Left kidney (tissue), 2 donors: ENCODE data around the gene SWAP70. TPM values are rescaled to one million over a fixed set of nuclear protein-coding genes. Genes with fewer than 3 reads are reported as not detected.
"Not testable (repeated sequence)": the region's sequence is repeated elsewhere in the genome, so short reads cannot be mapped to it uniquely, and the experiment has no call there.

Experiments
- DNase-seq: peaks from one replicate; pipeline ENCODE4 v3.0.0-alpha.2; 2013
- polyA plus RNA-seq: library from polyadenylated mRNA; unstranded; fragments of 120-200 nt; gene quantifications from one replicate; pipeline ENCODE4 v1.2.1, GENCODE V29; 2013; ENCODE audit not compliant: insufficient read length

The SWAP70 gene
- polyA plus RNA-seq, 1 donor: 25.9 TPM

DNA sequence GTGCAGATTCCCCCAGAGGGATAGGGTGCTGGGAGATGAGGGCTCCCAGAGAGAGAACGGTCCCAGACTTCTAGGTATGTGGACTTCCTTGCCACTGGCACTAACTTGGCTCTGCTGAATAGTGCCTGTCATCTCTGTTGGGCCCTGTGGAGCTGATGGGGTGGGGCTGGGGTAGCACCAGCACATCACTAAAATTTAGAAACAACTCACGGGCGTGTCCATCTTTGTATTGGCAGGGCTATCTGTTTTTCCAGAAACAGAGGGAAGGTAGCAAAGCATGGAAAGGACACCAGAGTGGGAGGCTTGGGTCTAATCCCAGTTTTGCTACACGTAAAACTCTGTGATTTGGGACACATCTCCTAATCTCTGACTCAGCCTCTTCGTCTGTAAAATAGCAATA, 25.8 kb downstream of the SWAP70 start:
- DNase-seq: no peak

DNA sequence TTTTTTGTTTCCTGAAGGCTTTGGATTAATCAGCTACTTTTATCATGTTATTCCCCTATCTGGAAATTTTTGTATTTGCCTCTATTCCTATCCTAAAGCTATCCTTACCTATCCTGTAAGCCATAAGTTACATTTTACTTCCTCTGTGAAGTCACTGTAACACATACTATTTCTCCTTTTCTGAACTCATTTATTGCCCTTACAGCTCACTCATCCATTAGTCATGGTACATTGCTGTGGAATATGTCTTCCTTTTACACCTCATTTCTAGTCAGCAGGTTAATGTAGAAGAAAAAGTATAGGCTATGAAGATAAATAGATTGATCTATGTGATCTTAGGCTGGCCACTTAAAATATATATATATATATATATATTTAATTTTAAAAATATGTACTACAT, 28.0 kb downstream of the SWAP70 start:
- no peak for DNase-seq

DNA sequence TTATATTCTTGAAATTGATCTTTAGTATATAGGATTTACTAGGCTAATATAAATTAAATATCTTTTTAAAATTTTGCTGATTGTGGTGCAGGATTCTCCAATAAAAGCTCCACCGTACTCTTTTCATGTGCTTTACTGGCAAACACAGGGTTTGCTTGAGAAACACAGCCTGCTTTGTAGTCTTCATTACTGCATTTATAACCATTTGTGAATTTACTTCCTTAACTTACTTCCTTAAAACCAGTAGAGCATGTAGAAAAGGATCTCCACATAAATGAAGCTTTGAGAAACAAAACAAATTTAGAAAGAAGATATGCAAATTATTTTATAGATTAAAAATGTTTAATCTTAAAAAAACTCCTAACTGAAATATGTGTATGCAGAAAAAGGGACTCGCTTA, 28.8 kb downstream of the SWAP70 start:
- no peak for DNase-seq

DNA sequence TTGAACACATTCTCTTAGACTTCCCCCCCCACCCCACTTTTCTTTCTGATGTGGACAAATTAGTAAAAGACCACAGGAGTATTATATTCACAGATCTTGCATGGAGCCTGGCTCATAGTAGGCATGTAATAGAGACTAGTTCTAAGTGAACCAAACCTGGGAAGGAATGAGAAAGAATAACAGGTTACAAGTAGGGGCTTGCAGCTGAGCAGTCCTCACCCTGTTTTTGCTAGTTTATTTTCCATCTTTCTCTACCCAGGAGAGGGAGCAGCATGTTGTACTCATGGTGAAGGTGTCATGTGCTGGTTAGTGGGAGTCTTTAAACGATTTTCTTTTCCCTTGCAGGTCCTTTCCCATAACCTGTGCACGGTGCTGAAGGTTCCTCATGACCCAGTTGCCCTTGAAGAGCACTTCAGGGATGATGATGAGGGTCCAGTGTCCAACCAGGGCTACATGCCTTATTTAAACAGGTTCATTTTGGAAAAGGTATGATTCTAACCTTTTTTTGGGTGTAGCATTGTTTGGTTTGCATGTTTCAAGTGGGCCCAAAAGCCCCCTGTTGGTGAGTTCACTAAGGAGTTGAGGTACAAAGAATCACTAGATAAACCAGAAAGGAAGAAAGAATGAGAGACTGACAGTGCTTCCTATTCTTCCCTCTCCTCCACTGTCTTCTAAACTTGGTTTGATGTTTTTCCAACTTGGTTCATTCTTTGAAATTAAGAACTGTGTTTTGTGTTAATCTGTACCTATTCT, 30.1 kb downstream of the SWAP70 start:
- no peak for DNase-seq

DNA sequence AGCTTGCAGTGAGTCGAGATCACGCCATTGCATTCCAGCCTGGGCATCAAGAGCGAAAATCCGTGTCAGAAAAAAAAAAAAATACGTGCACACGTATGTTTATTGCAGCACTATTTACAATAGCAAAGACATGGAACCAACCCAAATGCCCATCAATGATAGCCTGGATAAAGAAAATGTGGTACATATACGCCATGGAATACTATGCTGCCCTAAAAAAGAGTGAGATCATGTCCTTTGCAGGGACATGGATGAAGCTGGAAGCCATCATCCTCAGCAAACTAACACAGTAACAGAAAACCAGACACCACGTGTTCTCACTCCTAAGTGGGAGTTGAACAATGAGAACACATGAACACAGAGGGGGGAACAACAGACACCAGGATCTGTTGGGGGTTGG, 31.4 kb downstream of the SWAP70 start:
- not testable (repeated sequence) for DNase-seq

DNA sequence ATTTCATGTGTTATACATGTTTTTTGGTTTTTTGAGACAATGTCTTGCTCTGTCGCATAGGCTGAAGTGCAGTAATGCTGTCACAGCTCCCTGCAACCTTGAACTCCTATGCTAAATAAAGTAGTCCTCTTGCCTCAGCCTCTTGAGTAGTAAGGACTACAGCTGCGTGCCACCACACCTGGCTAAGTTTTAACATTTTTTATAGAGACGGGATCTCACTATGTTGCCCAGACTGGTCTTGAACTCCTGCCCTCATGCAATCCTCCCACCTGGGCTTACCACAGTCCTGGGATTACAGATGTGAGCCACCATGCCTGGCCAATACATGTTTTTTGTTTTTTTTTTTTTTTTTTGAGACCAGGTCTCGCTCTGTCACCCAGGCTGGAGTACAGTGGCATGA, 33.9 kb downstream of the SWAP70 start:
- no peak for DNase-seq

DNA sequence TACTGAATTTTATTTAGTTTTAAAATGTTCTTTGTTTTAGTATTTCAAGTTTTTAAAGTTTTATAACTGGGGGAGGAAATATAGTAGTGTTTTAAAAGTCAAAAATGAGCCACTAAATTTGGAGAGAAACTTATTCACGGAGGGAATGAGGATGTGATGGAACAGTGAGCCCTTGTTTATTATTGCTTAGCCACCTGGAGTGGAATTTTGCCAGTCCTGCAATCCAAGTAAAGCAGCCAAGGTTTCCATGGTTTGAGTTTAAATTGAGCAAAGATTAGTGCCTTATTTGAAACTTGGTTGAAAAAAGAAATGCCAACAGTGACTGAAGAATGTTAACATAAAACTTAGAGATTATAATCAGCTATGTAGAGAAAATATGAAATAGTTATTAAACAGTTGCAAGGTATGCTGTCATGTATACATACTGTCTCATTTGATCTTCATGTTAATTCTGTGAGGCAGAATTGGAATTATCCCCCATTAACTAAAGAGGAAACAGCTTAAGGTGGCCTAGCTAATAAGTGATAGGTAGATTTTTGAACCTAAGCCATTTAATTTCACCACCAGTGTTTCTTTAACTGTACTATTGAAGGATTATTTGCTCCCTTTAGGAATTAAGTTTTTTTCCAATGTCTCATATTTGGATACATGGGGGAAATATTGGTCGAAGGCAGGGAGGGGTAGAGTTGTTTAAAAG, 36.4 kb downstream of the SWAP70 start:
- DNase-seq: no peak

DNA sequence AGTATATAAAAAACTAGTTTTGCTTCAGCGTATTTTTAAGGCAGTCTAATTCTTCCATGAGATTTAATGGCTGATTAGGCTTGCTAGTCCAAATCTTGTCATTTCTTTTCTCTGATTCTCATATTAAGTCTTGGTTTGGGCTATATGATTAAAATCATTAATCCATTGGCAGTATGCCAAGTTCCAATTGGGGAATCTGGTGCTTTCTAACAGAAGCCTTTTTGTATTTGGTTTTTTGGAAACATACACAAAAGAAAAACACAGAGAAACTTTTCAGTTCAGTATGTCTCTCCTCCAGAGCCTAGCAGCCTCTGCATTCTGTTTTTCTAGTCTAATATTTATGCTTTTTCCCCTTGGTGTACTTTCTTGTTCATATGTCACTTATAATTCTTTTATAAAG, 37.9 kb downstream of the SWAP70 start:
- no peak for DNase-seq

DNA sequence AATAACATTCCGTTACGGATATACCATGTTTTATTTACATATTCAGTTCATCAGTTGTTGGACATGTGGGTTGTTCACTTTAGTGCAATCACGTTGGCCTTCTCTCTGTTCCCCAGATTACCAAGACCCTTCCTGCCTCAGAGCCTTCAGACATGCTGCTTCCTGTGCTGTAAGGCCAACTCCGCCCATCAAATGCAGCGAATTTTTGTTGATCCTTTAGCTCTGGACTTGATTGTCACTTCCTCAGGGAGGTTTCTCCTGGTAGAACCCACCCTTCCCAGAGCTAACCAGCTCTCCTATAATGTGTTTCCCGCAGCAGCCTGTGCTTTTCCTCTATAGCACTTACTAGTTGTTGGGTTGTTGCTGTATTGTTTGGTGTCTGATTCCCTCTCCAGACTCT, 39.4 kb downstream of the SWAP70 start:
- no peak for DNase-seq

DNA sequence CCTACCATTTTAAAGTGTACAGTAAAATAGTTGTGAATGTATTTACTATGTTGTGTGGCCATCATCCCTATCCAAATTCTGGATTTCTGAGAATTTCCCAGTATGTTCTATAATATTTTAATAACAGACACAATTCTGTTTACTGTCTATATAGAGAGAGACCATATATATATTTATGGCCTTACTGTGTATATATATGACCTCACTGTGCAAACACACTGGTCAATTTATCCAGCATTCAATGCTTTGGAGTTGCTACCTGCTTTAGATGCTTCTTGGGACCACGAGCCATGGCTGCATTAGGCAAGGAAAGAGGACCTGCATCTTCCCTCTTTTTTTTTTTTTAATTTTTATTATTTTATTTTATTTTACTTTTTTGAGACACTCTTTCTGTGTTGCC, 40.2 kb downstream of the SWAP70 start:
- no peak for DNase-seq

DNA sequence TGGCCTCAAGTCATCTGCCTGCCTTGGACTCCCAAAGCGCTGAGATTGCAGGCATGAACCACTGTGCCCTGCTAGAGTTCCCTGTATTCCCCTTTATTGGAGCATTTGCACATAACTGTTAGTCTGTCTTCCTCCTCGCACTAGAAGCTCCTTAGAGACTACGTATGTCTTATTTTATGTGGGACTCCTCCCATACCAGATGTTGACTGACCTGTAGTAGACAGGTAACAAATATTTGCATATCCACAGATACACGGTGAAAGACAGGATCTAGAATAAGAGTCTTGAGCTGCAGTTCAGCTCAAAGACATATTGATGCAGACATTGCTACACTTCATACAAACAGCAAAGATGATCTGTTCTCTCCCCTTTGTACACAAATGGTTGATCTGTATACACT, 40.7 kb downstream of the SWAP70 start:
- DNase-seq: no peak

DNA sequence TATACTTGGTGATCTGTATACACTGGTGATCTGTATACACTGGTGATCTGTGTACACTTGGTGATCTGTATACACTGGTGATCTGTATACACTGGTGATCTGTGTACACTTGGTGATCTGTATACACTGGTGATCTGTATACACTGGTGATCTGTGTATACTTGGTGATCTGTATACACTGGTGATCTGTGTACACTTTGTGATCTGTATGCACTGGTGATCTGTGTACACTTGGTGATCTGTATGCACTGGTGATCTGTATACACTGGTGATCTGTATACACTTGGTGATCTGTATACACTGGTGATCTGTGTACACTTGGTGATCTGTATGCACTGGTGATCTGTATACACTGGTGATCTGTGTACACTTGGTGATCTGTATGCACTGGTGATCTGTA, 41.5 kb downstream of the SWAP70 start:
- DNase-seq: not testable (repeated sequence)

DNA sequence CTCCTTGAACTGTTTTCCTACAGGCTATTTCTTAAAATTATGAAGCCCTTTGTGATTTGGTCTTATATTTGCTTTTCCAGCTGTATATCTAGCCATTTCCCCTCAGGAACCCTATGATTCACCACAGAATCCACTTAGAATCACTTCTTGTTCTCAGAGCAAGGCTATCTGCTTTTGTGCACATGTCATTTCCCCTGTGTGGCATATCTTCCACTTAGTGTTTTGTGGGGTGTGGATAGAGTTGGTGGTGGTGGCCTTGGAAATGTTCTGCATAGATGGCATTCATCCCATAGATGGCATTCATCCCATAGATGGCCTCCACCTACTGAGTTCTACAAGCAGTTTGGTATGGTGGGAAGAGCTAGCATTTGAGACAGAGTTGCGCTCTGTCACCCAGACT, 44.7 kb downstream of the SWAP70 start:
- DNase-seq: no peak

DNA sequence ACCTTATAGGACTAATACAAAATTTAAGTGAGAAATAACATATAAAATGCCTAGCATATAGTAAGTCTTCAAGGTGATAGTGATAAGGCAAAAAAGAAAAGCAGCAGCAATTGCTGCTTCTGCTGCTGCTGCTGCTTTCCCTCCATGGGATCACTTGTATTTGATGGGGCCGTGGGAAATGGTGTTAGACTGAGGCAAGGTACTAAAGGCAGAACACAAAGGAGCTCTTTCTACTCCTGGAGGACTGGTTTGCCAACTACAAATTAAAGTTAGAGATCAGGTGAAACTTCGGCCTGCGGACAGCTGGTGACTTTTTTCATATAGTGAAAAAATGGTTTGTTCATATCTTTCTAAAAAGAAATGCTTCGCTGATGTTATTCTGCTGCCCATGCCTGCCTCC, 46.3 kb downstream of the SWAP70 start:
- DNase-seq: no peak

DNA sequence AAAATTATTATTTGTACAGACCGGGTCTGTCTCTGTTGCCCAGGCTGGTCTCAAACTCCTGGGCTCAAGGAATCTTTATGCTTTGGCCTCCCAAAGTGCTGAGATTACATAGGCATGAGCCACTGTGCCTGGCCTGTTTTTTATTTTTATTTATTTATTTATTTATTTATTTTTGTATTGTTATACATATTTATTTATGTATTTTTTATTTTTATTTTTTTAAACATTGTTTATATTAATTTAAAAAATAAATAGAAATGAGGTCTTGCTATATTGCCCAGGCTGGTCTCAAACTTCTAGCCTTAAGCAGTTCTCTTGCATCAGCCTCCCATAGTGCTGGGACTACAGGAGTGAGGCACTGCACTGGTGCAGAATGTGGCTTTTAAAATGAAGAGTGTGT, 47.0 kb downstream of the SWAP70 start:
- DNase-seq: no peak

DNA sequence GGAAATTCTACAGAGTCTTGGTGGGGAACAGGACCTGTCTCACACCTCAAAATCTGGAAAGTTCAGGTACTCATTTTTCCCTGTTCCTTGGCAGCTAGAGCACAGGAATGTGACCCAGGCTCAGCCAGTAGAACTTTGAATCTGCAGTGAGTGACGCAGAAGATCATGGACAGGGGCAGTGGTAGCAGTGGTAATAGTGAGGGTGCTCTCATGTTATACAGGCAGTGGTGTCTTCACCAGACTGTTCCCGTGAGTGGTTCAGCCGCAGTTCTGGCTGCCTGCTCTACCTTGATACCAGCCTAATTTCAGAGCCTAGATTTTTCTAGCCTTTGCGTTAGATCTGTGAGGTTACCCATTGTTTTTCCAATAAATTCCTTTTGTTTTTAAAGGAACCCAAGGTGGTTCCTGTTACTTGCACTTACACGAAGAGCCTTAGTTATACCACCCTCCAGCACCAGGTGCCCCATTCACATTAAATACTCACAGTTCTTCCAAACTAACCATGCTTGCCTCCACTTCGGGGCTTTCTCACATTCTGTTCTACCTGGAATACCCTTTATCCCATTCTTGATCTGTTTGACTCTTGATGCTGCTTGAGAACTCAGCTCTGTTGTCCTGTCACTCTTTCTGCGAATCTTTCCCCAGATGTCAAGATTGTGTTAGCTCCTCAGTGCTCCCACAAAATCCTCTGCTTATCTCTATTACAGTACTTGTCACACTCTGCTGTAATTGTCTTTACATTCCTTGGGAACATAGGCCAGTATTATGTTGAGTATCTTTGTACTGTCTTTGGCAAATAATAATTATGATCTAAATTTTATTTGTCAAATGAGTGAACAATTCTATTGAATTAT, 47.8 kb downstream of the SWAP70 start:
- no peak for DNase-seq

DNA sequence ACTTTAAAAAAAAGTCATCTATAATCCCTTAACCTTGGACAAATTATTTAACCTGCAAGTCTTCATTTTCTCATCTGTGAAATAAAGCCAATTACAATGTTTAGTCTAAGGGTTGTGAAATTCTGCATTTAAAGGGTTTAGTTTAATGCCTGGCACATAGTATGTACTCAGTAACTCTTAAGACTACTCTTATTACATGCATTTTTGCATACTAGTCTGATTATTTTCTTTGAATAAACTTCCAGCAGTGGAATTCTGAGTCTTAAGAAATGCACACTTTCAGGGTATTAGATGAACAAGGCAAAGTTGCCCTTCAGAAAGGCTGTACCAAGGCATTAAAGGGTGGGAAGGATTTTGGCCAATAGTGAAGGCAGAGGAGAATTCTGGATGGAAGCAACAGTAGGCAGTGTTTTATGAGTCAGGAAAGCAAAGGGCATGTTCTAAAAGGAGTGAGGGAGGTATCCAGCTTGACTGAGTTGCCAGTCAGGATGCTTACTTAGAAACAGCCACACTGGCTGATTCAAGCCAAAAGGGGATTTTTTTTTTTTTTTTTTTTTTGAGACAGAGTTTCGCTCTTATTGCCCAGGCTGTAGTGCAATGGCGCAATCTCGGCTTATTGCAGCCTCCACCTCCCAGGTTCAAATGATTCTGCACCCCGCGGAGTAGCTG, 50.5 kb downstream of the SWAP70 start:
- no peak for DNase-seq

DNA sequence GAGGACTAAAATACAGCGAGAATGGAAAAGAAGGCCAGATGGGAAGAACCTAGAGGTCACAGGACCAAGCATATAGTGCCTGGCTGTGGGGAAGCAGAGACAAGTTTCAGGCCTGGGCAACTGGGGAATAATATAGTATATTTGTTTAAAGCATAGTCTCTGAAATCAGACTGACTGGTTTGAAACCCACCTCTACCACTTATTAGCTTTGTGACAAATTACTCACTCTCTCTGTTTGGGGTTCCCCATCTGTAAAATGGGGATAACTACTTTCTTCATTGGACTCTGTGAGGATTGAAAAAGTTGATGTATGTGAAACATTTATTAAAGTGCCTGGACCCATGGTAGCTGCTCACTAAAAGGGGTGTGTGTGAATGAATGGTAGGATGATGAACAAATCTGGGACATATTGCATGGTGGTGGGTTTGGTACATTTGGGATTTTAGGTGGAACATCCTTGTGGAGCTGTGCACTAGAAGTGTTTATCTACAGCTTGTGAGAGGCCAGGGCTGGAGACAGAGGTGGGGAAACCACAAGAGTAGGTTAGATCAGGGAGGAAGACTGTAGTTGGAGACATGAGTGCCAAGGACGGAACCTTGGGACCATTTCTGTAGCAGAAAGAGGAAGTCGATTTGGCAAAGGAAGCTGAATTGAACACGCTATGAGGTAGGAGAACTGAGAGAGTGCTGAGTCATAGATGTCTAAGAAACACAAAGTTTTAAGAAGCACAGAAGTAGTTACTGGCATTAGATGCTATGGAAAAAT, 52.6 kb downstream of the SWAP70 start:
- no peak for DNase-seq

DNA sequence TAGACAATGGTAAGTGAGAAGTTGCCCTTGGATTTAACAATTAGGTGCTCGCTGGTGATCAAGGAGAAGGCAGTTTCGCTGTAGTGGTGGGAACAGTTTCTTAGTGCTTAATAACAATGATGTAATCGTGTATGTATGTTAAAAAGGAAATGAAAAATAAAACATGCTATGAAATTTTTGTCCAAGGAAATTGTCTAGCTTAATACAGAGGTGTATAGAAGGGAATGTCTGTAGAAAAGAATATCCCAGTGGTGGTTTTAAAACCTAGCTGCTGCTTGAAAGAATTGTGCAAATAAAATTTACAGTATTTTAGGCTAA, 53.1 kb downstream of the SWAP70 start:
- no peak for DNase-seq

DNA sequence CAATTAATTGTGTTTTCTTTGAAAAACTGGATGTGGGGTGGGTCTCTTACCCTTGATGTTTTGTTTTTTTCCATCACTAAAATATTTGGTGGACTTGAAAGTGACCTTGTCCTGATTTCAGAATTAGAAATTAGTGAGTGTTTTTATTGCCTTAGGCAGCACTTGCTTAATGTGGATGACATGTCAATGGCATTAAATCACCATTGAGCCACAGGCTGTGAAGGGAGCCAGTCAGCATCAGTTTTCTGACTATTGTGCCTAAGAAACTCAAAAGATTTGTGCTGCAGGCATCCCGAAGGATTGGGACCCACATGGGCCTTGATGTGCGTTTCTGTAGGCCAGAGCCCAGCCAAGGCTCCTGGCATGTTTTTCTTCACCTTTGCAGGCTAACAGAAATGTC, 53.8 kb downstream of the SWAP70 start:
- no peak for DNase-seq

DNA sequence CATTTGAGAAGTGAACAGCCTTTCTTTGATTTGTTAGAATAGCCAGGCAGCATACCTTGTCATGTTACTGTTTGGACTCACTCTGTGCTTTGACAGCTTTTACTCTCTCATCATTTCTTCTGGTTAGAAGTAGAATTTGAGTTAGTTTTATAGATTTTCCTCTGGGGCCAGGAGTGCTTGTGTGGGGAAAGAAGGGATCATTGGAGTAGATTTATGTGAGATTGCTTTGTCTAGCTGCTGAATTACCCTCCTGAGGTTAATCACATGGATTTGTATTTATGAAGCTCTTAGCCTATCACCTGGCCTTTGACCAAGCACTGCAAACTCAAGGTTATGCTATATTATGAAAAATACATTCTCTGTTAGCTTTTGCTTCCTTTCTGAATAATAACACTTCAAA, 54.3 kb downstream of the SWAP70 start:
- DNase-seq: no peak
